ENCODE results near the gene DENND4C.

- TF ChIP-seq CTCF (IDR thresholded peaks at IDR 0.05) (no peak), POLR2A (IDR thresholded peaks at IDR 0.05) (no peak), POLR2AphosphoS5 (IDR thresholded peaks at IDR 0.05) (no peak), EP300 (IDR thresholded peaks at IDR 0.05; ENCODE audit: low read depth) (no peak)
Observed at GRCh38 chr9:19200229-19200628, 30.3 kb upstream of the DENND4C start.

Data from transverse colon (tissue), 4 donors.